MG63 (cell line): ENCODE measurements around the gene LIPM. TPM values are rescaled to one million over a fixed set of nuclear protein-coding genes. Genes with fewer than 3 reads are reported as not detected.
"Not testable (repeated sequence)": the region's sequence is repeated elsewhere in the genome, so short reads cannot be mapped to it uniquely, and the experiment has no call there.

Experiments
- DNase-seq: peaks from one replicate; pipeline ENCODE4 v3.0.0-alpha.2; 2020
- H3K27me3 ChIP-seq: fragments of 250-450 bp; sonication (Bioruptor Pico); 2 replicates; pipeline ENCODE4 v1.5.1; 2020; ENCODE audit warnings: mild to moderate bottlenecking, moderate library complexity
- H3K36me3 ChIP-seq: fragments of 250-450 bp; sonication (Bioruptor Pico); 2 replicates; pipeline ENCODE4 v1.5.1; 2020; ENCODE audit warnings: mild to moderate bottlenecking, moderate library complexity
- H3K4me3 ChIP-seq: fragments of 250-450 bp; sonication (Bioruptor Pico); 2 replicates; pipeline ENCODE4 v1.5.1; 2020; ENCODE audit warnings: mild to moderate bottlenecking, moderate library complexity
- H3K9me3 ChIP-seq: fragments of 250-450 bp; sonication (Bioruptor Pico); 2 replicates; pipeline ENCODE4 v1.5.1; 2020; ENCODE audit warnings: mild to moderate bottlenecking, moderate library complexity
- total RNA-seq: library from RNA; depleted of rRNA; stranded (reverse); fragments of >200 nt; shearing (Covaris generic); gene quantifications from 2 replicates; pipeline ENCODE4 v1.2.3, GENCODE V29; 2014; ENCODE audit warnings: low replicate concordance

The LIPM gene
- total RNA-seq, 1 experiment from 2014 or later, result not detected

- no peaks in the 10 kb centered on the region for H3K27me3 ChIP-seq
- no peak overlapping the region for H3K4me3 ChIP-seq
- no peak for DNase-seq
- no peaks in the 10 kb centered on the region for H3K9me3 ChIP-seq
- no peaks in the 10 kb centered on the region for H3K36me3 ChIP-seq
These were observed 28.2 kb downstream of the LIPM start for GRCh38 chr10:88830643-88831268.

GRCh38 chr10:88831709-88832108, 29.2 kb downstream of the LIPM start:
- H3K36me3 ChIP-seq, result no peaks in the 10 kb centered on the region
- no peaks in the 10 kb centered on the region for H3K27me3 ChIP-seq
- H3K9me3 ChIP-seq, result no peaks in the 10 kb centered on the region
- DNase-seq, result no peak
- no peak overlapping the region for H3K4me3 ChIP-seq

GRCh38 chr10:88832376-88832775, 29.8 kb downstream of the LIPM start:
- no peaks in the 10 kb centered on the region for H3K27me3 ChIP-seq
- no peaks in the 10 kb centered on the region for H3K9me3 ChIP-seq
- H3K4me3 ChIP-seq, result no peak overlapping the region
- no peaks in the 10 kb centered on the region for H3K36me3 ChIP-seq
- no peak for DNase-seq

- DNase-seq, result no peak
- Histone ChIP-seq H3K27me3 (no peaks in the 10 kb centered on the region), H3K4me3 (no peak overlapping the region), H3K9me3 (no peaks in the 10 kb centered on the region), H3K36me3 (no peaks in the 10 kb centered on the region)
These were observed 30.6 kb downstream of the LIPM start for GRCh38 chr10:88833156-88833555.

GRCh38 chr10:88833723-88834122, 31.2 kb downstream of the LIPM start:
- Histone ChIP-seq H3K36me3 (no peaks in the 10 kb centered on the region), H3K9me3 (no peaks in the 10 kb centered on the region), H3K27me3 (no peaks in the 10 kb centered on the region), H3K4me3 (no peak overlapping the region)
- DNase-seq, result no peak

GRCh38 chr10:88835096-88835909, 32.8 kb downstream of the LIPM start:
- H3K36me3 ChIP-seq, result no peaks in the 10 kb centered on the region
- peak; percentile 71 for DNase-seq
- H3K9me3 ChIP-seq, result no peaks in the 10 kb centered on the region
- H3K27me3 ChIP-seq, result no peaks in the 10 kb centered on the region
- H3K4me3 ChIP-seq, result no peak overlapping the region

GRCh38 chr10:88835910-88836221, 33.3 kb downstream of the LIPM start:
- Histone ChIP-seq H3K27me3 (no peaks in the 10 kb centered on the region), H3K9me3 (no peaks in the 10 kb centered on the region), H3K4me3 (no peak overlapping the region), H3K36me3 (no peaks in the 10 kb centered on the region)
- no peak for DNase-seq

- not testable (repeated sequence) for H3K36me3 ChIP-seq, H3K9me3 ChIP-seq, H3K27me3 ChIP-seq, H3K4me3 ChIP-seq, DNase-seq
These were observed 35.1 kb downstream of the LIPM start for GRCh38 chr10:88837632-88838031.

GRCh38 chr10:88838766-88839350, 36.3 kb downstream of the LIPM start:
- no peaks in the 10 kb centered on the region for H3K9me3 ChIP-seq
- H3K27me3 ChIP-seq, result no peaks in the 10 kb centered on the region
- no peaks in the 10 kb centered on the region for H3K36me3 ChIP-seq
- H3K4me3 ChIP-seq, result no peak overlapping the region
- DNase-seq, result no peak

GRCh38 chr10:88840104-88840503, 37.6 kb downstream of the LIPM start:
- Histone ChIP-seq H3K27me3 (no peaks in the 10 kb centered on the region), H3K4me3 (no peak overlapping the region), H3K9me3 (no peaks in the 10 kb centered on the region), H3K36me3 (no peaks in the 10 kb centered on the region)
- DNase-seq, result no peak

- Histone ChIP-seq H3K36me3 (no peaks in the 10 kb centered on the region), H3K4me3 (no peak overlapping the region), H3K27me3 (no peaks in the 10 kb centered on the region), H3K9me3 (no peaks in the 10 kb centered on the region)
- no peak for DNase-seq
These were observed 38.4 kb downstream of the LIPM start for GRCh38 chr10:88840881-88841280.

- H3K9me3 ChIP-seq, result no peaks in the 10 kb centered on the region
- H3K36me3 ChIP-seq, result no peaks in the 10 kb centered on the region
- no peak overlapping the region for H3K4me3 ChIP-seq
- H3K27me3 ChIP-seq, result no peaks in the 10 kb centered on the region
- no peak for DNase-seq
These were observed 39.0 kb downstream of the LIPM start for GRCh38 chr10:88841316-88842111.

GRCh38 chr10:88843171-88843570, 40.6 kb downstream of the LIPM start:
- Histone ChIP-seq H3K36me3 (no peaks in the 10 kb centered on the region), H3K27me3 (no peaks in the 10 kb centered on the region), H3K4me3 (no peak overlapping the region), H3K9me3 (no peaks in the 10 kb centered on the region)
- DNase-seq, result no peak

- no peaks in the 10 kb centered on the region for H3K9me3 ChIP-seq
- no peak overlapping the region for H3K4me3 ChIP-seq
These were observed 46.0 kb downstream of the LIPM start for GRCh38 chr10:88848499-88848898.

GRCh38 chr10:88849234-88849633, 46.7 kb downstream of the LIPM start:
- no peak for DNase-seq
- Histone ChIP-seq H3K9me3 (no peaks in the 10 kb centered on the region), H3K36me3 (no peaks in the 10 kb centered on the region), H3K27me3 (no peaks in the 10 kb centered on the region), H3K4me3 (no peak overlapping the region)

More at GRCh38 chr10:88848499-88848898, 46.0 kb downstream of the LIPM start:
- Histone ChIP-seq H3K27me3 (no peaks in the 10 kb centered on the region), H3K36me3 (no peaks in the 10 kb centered on the region)
- DNase-seq, result no peak

- H3K9me3 ChIP-seq, result no peaks in the 10 kb centered on the region
- H3K27me3 ChIP-seq, result no peaks in the 10 kb centered on the region
- DNase-seq, result no peak
- H3K4me3 ChIP-seq, result no peak overlapping the region
- H3K36me3 ChIP-seq, result no peaks in the 10 kb centered on the region
These were observed 48.2 kb downstream of the LIPM start for GRCh38 chr10:88850712-88851111.

GRCh38 chr10:88851706-88852105, 49.2 kb downstream of the LIPM start, which contains the start of gene ANKRD22:
Gene ANKRD22, minus strand, starts transcription at chr10:88851844. Its CDS starts 237 bp downstream, at chr10:88851607.
- Histone ChIP-seq H3K27me3 (no peaks in the 10 kb centered on the region), H3K4me3 (no peak within 1 kb of the TSS), H3K9me3 (no peaks in the 10 kb centered on the region), H3K36me3 (no peaks in the 10 kb centered on the region)
- DNase-seq, result peak; percentile 37
